ENCODE measurements around the gene KCNG4.
A peak's percentile ranks its signal among the peaks of the same experiment; 100 is the strongest.

The KCNG4 gene

GRCh38 chr16:84266451-84266850, 26.6 kb upstream of the KCNG4 start:
- ChIA-PET POLR2A (no interaction called here), CTCF (interaction anchor here (0.6 to 3.4 kb wide), 2 partner anchors 10 to 204 kb away, joined by 3 to 29 read pairs; no protein-coding TSS in a partner anchor)
- H3K27ac ChIP-seq (ENCODE audit: extremely low read depth, low read depth, low read length): no peak overlapping the region
- no peaks in the 10 kb centered on the region for H3K36me3 ChIP-seq (ENCODE audit: control insufficient read depth in 2 of 2, insufficient read depth in 1 of 2, low read length in 2 of 2)
- no peak overlapping the region for H3K4me3 ChIP-seq (ENCODE audit: low read depth, low read length)
- TF ChIP-seq PBX3 (CRISPR knock-in tag; IDR thresholded peaks at IDR 0.05) (no peak), SP2 (tag by site-specific recombination; IDR thresholded peaks at IDR 0.05) (peak; percentile 62), ZNF26 (tag by site-specific recombination; IDR thresholded peaks at IDR 0.05) (no peak), ZNF558 (tag by site-specific recombination; IDR thresholded peaks at IDR 0.05) (no peak), SP3 (tag by site-specific recombination; IDR thresholded peaks at IDR 0.05) (0 out of 2 replicates have a peak, but pooled peaks have one; percentile 52), ZNF561 (tag by site-specific recombination; IDR thresholded peaks at IDR 0.05; ENCODE audit: borderline replicate concordance) (no peak), ZNF76 (tag by site-specific recombination; IDR thresholded peaks at IDR 0.05; ENCODE audit: borderline replicate concordance, low read depth) (peak; percentile 44; the same call in 1 of the 2 replicates), FEZF1 (tag by site-specific recombination; IDR thresholded peaks at IDR 0.05) (peak; percentile 45; the same call in 1 of the 2 replicates)
- H3K4me1 ChIP-seq (ENCODE audit: control insufficient read depth, insufficient read depth, low read length): no peaks in the 10 kb centered on the region
- H3K9me3 ChIP-seq (ENCODE audit: control insufficient read depth, insufficient read depth, low read depth, low read length): no peaks in the 10 kb centered on the region

GRCh38 chr16:84262939-84263338, 23.1 kb upstream of the KCNG4 start:
- CTCF ChIA-PET: interaction anchor here (1.2 to 3.8 kb wide), 2 partner anchors 14 to 45 kb away, joined by 4 to 23 read pairs; no protein-coding TSS in a partner anchor
- Histone ChIP-seq H3K27ac (ENCODE audit: extremely low read depth, low read depth, low read length) (no peak overlapping the region), H3K9me3 (ENCODE audit: control insufficient read depth, insufficient read depth, low read depth, low read length) (no peaks in the 10 kb centered on the region), H3K4me1 (ENCODE audit: control insufficient read depth, insufficient read depth, low read length) (no peaks in the 10 kb centered on the region), H3K4me3 (ENCODE audit: low read depth, low read length) (no peak overlapping the region), H3K36me3 (ENCODE audit: control insufficient read depth in 2 of 2, insufficient read depth in 1 of 2, low read length in 2 of 2) (no peaks in the 10 kb centered on the region)
- POLR2A ChIA-PET: no interaction called here
- no peak for TF ChIP-seq ZBTB49 (tag by site-specific recombination; IDR thresholded peaks at IDR 0.05; ENCODE audit: low read depth)
- peak; percentile 95 for TF ChIP-seq ZNF10 (tag by site-specific recombination; IDR thresholded peaks at IDR 0.05)
- TF ChIP-seq ZNF146 (tag by site-specific recombination; IDR thresholded peaks at IDR 0.05): 0 out of 2 replicates have a peak, but pooled peaks have one; percentile 42

- POLR2A ChIA-PET: no interaction called here
- TF ChIP-seq ZNF239 (tag by site-specific recombination; IDR thresholded peaks at IDR 0.05) (no peak), GLIS2 (tag by site-specific recombination; IDR thresholded peaks at IDR 0.05) (no peak), ZNF530 (tag by site-specific recombination; IDR thresholded peaks at IDR 0.05; ENCODE audit: low read depth) (no peak), ZNF169 (tag by site-specific recombination; IDR thresholded peaks at IDR 0.05) (no peak), ZBTB10 (tag by site-specific recombination; IDR thresholded peaks at IDR 0.05) (no peak), ZNF513 (tag by site-specific recombination; IDR thresholded peaks at IDR 0.05) (no peak), ZBTB8A (tag by site-specific recombination; IDR thresholded peaks at IDR 0.05) (no peak), KLF1 (tag by site-specific recombination; IDR thresholded peaks at IDR 0.05) (no peak), ZBTB49 (tag by site-specific recombination; IDR thresholded peaks at IDR 0.05; ENCODE audit: low read depth) (no peak), ZNF394 (tag by site-specific recombination; IDR thresholded peaks at IDR 0.05; ENCODE audit: borderline replicate concordance) (no peak)
Observed at GRCh38 chr16:84262031-84262430, 22.2 kb upstream of the KCNG4 start.

More at GRCh38 chr16:84262031-84262430, 22.2 kb upstream of the KCNG4 start:
- CTCF ChIA-PET: interaction anchor here (1.2 to 3.8 kb wide), 2 partner anchors 15 to 46 kb away, joined by 4 to 23 read pairs; no protein-coding TSS in a partner anchor
- Histone ChIP-seq H3K27ac (ENCODE audit: extremely low read depth, low read depth, low read length) (no peak overlapping the region), H3K4me1 (ENCODE audit: control insufficient read depth, insufficient read depth, low read length) (no peaks in the 10 kb centered on the region), H3K9me3 (ENCODE audit: control insufficient read depth, insufficient read depth, low read depth, low read length) (no peaks in the 10 kb centered on the region), H3K4me3 (ENCODE audit: low read depth, low read length) (no peak overlapping the region), H3K36me3 (ENCODE audit: control insufficient read depth in 2 of 2, insufficient read depth in 1 of 2, low read length in 2 of 2) (no peaks in the 10 kb centered on the region)

Measured in HEK293 (cell line).